Measurements from ENCODE around the gene SLC7A9.

DNA sequence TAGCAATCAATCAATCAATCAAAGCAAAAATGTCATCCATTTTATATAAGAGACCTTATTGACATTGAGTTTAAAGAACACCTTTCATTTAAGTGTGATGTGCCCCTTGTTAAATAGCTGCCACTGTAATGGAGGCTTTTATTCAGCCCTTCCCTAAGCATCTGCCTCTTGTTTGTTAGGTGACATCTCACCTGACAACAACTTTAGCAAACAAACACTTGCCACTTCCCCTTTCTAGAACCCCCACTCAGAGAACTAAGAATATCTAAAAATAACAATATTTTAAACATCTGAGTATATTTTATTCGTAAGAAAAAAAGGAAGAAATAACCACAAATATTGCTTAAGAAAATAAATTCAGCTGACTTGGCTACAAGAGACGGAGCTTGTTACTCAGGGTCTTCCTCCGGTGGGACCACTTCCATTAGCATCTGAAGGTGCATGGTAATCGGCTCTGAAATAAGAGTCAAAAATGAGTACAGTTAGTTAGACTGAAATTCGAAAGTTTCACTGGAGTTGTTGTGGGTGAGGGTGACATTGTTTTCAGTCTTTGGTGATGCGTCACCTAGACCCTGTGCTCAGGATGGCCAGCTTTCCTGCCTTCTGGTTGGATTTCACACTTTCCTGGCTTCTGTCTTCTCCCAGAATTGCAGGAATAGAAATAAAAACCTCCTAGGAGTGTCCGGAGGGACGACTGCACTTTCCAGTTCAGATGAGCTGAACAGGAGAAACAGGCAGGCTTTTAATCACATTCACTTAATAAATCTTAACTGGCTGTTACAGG, 39.1 kb downstream of the SLC7A9 start:
- no peak for TF ChIP-seq EZH2phosphoT487 (IDR thresholded peaks at IDR 0.05; ENCODE audit: low read depth)
- TF ChIP-seq, protein P1, sequence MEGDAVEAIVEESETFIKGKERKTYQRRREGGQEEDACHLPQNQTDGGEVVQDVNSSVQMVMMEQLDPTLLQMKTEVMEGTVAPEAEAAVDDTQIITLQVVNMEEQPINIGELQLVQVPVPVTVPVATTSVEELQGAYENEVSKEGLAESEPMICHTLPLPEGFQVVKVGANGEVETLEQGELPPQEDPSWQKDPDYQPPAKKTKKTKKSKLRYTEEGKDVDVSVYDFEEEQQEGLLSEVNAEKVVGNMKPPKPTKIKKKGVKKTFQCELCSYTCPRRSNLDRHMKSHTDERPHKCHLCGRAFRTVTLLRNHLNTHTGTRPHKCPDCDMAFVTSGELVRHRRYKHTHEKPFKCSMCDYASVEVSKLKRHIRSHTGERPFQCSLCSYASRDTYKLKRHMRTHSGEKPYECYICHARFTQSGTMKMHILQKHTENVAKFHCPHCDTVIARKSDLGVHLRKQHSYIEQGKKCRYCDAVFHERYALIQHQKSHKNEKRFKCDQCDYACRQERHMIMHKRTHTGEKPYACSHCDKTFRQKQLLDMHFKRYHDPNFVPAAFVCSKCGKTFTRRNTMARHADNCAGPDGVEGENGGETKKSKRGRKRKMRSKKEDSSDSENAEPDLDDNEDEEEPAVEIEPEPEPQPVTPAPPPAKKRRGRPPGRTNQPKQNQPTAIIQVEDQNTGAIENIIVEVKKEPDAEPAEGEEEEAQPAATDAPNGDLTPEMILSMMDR (IDR thresholded peaks at IDR 0.05; ENCODE audit: low read depth, low read length): no peak

All from OCI-LY3 (cell line).